Erythroblast (primary cell): ENCODE results near the gene SLC22A2.

Source experiments
- GATA1 ChIP-seq: IDR thresholded peaks from 2 replicates; pipeline ENCODE4 v1.6.1; 2011; ENCODE audit warnings: low read depth, mild to moderate bottlenecking, control low read depth, low read length, moderate library complexity
- POLR2A ChIP-seq: IDR thresholded peaks from 2 replicates; pipeline ENCODE4 v1.6.1; 2011; ENCODE audit warnings: mild to moderate bottlenecking, low read length

DNA sequence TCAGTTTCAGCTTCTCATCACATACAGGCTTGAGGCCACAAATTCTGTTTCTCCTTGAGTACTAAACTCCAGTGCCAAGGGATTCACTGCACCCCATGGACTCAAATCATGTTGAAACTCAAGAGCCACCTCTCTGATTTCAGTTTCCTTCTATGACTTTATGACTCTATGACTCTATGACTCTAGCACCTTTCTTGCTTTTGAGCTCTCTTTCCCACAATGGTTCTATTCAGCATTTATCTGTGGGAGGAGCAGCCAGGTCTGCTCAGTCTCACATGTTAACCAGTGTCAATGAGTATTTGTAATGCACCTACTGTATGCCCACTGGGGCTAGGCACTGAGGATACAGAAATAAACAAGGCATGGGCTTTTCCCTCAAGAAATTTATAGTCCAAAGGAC is 14.6 kb upstream of the SLC22A2 start:
- TF ChIP-seq POLR2A (no peak), GATA1 (no peak)
